Measurements from ENCODE around the gene RRAGC.

DNA sequence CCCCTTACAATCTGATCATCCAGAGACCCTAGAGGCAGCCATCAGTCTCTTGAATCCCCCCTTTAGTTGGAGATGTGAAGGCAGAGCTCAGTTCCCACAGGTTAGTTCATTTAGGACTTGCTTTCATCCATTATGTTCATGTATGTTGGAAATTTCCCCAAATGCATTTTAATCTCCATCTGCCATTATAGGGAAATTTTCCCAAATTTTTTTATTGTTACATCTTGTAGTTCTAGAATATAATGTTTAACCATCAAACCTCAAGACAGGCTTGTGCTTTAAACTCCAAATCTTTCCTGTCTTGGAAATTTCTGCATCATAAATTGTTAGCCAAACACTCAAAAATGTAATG, 68.4 kb downstream of the RRAGC start:
- no peak for TF ChIP-seq TAF1 (IDR thresholded peaks at IDR 0.05; ENCODE audit: borderline replicate concordance, insufficient read depth, low read length)
- no peak for TF ChIP-seq REST (IDR thresholded peaks at IDR 0.05; ENCODE audit: insufficient read depth in 1 of 2, low read depth in 2 of 2, low read length in 2 of 2)
- TF ChIP-seq POLR2AphosphoS5 (IDR thresholded peaks at IDR 0.05; ENCODE audit: low read depth, low read length), result no peak
- no peak for TF ChIP-seq SIN3A (IDR thresholded peaks at IDR 0.05; ENCODE audit: borderline replicate concordance, insufficient read depth, low read length)

Measured in PFSK-1 (cell line).